HG02678 (cell line): ENCODE results near the gene CWC22.
A peak's percentile ranks its signal among the peaks of the same experiment; 100 is the strongest.
"Not testable (repeated sequence)": the region's sequence is repeated elsewhere in the genome, so short reads cannot be mapped to it uniquely, and the experiment has no call there.

Source experiments
- ATAC-seq: cut with Tn5 transposase; IDR thresholded peaks from one replicate; pipeline ENCODE4 v1.9.1; 2021; ENCODE audit warnings: mild to moderate bottlenecking, moderate library complexity; ENCODE audit not compliant: unreplicated experiment

Gene CWC22

DNA sequence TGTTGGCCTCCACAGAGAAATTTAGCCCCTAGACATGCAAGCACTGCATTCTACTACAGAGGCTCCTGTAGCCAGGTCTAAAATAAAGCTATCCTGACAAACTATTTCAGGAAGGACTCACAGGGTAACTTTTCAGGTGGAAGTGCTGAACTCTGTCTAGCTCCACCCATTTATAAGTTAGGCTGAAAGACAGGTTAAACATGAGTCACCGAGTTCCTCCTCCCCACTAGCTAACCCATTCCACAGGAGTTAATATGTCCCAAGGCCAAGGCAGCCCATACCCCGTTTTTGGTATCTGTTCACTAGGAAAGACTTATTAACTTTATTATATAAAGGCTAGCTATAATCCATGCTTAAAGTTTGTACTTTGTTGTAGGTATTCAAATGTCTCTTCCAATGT is 3.5 kb downstream of the CWC22 start:
- no peak for ATAC-seq

DNA sequence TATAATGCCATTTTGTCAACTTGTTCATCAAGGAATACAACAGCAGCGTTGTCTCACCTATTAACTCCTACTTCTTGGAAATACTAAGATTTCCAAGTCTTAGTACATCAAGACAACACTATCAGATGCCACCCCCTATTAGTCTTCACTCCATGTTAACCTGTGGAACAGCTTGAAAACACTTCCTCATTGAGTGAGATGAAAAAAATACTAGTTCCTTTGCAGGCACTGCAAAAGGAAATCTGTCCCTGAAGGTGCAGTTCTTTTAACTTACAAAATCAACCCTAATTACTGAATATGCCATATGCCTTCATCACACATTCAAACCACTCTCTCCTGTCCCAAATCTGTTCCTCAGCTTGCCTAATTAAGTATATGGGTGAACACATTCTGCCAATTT is 4.0 kb downstream of the CWC22 start:
- ATAC-seq, result no peak

DNA sequence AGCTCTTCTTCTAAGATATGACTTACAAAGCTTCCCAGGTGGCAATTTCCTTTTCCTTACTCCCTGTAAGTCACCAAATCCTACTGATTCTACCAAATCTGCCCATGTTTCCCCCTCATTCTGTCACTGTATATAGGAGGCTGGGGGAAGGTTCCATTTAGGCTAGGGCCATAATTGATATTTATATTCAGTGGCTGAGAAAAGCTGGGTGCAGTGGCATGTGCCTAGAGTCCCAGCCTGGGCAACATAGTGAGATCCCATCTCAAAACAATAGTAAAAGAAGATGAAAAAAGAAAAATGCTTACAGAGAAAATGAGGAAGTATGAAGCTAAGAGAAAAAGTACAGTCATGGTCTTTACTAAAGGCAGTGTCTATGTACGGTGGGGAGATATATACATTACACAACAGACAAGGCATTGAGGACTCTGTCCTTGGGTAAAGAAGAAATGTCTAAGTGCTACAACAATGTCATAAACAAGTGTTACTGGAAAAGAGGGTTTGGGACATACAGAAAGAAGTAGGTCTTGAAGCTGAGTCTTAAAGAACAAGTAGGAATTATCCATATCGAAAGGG is 4.8 kb downstream of the CWC22 start:
- no peak for ATAC-seq

DNA sequence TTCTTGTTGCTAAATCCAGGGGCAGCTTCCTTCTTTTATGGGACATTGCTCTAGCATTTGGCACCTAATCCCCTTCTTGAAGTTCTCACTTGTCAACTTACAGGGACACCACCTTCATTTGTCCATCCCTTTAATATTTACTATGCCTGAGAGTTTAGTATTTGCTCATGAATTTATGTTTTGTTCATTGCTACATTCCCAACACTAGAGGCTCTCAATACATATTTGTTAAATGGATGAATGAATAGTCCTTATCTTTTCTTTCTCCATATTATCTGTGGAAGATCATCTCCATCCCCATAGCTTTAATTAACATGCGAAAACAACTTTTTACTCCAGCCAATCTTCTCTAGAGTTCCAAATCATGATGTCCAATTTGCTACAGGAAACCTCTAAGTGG is 5.4 kb downstream of the CWC22 start:
- ATAC-seq, result no peak

DNA sequence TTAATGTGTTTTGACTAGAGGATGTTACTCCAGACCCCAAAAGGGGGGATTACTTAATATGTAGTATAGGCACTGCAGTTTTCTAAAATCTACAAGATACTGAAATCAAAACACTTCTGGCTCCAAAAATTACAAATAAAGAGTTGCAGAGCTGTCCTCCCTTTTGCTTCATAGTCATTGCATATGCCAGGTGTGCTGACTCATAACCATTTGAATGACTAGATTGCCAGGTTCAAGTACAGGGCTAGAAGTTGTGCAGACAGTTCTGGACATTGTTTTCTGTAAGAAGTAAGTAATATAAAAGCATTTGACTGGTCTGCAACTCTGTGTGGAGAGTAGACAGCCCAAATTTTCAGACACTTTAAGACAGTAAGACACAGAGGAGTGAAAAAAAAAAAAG is 6.7 kb downstream of the CWC22 start:
- ATAC-seq, result no peak

DNA sequence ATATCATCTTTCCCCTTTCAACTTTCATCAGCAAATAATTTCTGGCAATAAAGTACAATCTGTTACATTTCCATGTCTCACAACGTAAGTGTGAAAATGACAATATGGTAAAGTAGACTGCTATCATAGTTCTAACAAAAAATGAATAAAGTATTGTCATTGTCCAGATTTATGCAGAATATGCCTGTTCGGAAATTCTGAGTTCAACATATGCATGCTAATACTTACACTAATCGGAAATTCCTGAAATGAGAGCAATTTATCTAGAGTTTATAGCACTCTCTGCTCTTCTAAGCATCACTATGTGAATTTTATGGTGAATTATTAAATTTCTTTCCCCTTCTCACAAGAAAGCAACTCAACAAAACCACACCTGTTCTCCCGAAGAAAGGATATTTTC is 8.1 kb downstream of the CWC22 start:
- ATAC-seq, result no peak

DNA sequence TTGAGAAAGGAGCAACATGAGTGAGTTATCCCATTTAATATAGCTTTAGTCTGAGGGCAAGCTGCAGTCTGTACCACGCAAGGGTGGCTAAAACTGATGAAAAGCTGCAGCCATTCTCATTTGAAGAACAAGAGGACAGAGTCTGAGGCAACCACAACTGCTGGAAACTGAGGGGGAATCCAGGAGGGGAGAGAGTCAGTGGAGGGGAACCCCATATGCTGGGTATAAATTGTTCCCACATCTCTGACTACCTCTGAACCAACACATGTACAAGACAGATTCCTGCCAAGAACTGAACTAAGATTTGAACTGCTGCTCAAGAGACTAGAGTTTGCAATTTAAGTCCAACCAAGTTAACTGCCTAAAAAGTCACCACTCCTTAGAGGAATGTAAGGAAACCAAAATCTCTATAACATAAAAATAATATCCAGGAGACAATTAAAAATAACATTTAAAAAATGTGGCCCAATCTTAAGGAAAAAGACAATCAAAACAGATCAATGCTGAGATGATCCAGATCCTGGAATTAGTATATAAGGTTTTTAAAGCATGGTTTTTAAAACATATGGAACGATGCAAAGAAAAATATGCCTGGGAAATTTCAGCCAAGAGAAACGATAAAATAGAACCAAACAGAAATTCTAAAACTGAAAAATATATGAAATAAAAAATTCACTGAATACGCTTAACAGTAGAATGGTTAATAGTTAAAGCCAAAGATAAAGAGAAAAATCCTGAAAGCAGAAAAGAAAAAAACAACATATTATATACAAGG is 11.2 kb downstream of the CWC22 start:
- peak; percentile 73 for ATAC-seq

DNA sequence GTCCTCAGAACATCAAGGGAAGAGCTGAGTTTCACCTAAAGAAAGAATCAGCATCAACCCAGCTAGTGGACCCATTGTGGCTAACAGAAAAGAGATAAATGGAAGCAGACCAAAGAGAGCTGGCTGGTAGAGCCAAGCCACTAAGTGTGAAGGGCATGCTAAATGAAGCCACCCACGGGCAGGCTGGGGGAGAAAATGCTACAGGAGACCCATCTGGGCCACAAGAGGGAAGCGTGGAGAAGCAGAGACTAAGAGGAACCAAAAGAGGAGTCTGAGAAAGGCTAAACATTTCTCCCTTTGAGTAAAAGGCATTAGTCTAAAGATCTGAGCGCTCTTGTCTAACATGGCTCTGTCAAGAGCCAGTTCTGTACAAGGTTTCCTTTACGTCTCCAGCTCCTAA is 15.8 kb downstream of the CWC22 start:
- peak; percentile 43 for ATAC-seq

DNA sequence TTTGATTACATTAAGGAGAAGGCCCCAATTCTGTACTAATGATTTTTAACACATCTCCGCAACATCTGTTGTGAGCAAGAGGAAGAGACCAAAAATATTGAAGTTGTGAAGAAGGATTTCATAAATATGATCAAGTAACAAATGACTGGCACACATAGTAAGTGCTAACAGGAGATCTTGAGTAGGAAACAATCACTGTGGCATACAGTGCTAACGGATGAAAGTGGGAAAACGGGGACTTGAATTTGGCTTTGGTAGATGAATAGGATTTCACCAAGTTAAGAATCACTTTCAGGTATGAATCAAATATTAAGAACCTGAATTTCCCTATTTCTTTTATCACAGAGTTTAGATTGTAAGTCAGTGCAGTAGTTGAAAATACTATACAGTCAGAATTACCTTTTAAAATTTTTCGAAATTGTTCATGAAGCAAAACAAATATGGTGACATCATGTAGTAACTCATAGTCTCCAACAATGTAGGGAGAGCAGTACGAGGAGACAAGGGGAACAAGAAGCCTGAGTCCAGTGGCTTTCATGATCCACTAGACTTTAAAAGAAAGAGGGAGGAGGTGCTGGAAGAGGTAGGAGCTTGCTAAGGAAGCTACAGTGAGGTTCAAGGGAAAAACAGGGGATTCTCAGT is 16.3 kb downstream of the CWC22 start:
- ATAC-seq, result no peak

DNA sequence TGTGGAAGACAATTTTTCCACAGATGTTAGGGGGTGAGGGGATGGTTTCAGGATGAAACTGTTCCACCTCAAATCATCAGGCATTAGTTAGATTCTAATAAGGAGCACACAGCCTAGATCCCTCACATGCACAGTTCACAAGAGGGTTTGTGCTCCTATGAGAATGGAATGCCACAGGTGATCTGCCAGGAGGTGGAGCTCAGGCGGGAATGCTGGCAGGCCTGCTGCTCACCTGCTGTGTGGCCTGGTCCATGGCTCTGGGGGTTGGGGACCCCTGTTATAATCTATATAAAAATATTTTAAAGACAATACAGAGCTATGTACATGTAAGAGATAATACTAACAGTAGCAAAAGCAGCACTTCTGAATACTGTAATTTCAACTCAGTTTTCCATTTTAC is 19.2 kb downstream of the CWC22 start:
- ATAC-seq, result no peak

DNA sequence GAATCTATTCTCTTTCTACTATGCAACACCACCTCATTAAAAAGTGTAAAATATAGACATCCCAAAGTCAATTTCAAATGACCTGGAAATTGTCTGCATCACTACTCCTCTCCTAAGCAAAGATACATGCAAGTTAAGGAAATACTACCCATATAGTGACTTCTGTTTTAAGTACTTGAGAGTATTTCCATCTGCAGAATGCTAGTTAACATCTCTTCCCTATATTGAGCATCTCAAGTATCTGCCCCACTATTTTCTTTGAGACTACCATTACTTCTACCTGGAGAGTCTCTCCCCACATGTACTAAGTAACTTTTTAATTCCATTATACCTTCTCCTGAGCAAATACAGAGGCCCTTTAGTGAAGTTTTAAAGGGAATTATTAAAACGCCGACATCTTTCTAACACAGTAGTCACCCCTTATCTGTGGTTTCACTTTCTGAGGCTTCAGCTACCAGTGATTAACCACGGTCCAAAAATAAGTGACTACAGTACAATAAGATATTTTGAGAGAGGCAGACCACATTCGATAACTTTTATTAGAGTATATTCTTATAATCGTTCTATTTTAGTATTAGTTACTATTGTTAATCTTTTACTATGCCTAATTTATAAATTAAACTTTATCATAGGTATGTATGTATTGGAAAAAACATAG is 21.8 kb downstream of the CWC22 start:
- peak; percentile 97 for ATAC-seq

DNA sequence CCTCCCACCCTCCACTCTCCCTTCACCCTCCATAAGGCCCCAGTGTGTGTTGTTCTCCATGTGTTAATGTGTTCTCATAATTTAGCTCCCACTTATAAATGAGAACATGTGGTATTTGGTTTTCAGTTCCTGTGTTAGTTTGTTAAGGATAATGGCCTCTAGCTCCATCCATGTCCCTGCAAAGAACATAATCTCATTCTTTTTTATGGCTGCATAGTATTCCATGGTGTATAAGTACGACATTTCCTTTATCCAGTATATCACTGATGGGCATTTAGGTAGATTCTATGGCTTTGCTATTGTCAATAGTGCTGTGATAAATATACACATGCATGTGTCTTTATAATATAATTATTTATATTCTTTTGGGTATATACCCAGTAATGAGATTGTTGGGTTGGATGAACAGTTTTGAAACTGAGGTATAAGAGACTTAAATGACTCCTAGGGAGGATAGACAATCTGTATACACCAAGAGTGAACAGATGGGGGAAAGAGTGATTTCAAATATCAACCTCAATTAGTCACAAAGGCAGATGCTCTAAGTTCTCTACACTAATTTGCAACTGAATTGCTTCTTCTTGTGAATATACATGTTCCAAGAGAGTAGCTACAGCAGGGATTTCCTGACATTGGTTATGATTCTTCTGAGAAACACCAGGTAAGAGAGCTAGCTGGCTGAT is 23.7 kb downstream of the CWC22 start:
- no peak for ATAC-seq

DNA sequence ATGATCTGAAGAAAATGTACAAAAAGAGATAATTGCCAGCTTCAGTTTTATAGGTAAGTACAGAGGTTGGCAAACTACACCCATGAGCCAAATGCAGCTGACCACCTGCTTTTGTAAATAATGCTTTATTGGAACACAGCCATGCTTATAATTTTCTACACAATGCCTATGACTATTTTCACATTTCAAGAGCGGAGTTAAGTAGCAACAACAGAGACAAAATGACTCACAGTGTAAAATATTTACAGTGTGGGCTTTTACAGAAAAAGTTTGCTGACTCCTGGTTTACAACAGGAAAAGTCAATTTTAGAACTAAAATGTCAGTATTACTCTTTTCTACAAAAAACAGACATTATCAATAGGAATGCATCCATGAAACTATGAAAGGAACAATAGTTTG is 26.0 kb downstream of the CWC22 start:
- ATAC-seq, result no peak

DNA sequence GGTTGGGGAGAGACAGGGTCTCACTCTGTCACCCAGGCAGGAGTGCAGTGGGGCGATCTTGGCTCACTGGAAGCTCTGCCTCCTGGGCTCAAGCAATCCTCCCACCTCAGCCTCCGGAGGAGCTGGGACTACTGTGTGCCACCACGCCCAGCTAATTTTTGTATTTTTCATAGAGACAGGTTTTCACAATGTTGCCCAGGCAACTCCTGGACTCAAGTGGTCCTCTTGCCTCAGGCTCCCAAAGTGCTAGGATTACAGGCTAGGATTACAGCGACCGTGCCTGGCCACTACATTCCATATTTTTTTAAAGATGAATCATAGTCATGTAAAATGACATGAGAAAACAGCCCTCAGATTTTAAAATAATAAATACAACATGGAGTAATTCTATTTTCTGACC is 32.3 kb downstream of the CWC22 start:
- no peak for ATAC-seq

DNA sequence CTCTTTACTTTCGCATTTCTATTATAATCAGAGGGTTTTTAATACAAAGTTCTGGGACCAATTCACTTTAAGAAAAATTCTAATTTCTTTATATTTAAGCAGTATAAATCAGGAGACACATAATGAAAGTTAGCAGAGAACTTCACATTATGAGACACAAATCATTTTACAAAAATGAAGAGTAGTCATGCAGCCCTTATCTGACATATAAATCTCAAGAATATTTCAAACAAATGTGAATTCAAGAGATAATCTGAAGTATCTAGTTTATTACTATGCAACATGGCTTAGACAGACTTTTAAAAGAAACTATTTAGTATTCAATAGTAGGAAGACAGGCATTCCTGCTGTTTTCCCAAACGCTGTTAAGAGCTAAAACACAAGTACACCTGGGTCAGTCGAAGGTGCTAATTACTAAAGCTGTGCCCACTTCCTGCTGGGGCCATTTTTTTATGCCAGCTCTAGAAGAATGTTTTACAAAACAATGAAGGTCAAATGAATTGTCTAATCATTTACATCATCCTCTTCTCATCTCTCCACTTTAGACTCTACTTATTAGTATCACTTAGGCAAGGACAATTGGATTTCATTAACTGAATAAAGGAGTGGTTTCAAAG is 40.2 kb downstream of the CWC22 start:
- no peak for ATAC-seq

DNA sequence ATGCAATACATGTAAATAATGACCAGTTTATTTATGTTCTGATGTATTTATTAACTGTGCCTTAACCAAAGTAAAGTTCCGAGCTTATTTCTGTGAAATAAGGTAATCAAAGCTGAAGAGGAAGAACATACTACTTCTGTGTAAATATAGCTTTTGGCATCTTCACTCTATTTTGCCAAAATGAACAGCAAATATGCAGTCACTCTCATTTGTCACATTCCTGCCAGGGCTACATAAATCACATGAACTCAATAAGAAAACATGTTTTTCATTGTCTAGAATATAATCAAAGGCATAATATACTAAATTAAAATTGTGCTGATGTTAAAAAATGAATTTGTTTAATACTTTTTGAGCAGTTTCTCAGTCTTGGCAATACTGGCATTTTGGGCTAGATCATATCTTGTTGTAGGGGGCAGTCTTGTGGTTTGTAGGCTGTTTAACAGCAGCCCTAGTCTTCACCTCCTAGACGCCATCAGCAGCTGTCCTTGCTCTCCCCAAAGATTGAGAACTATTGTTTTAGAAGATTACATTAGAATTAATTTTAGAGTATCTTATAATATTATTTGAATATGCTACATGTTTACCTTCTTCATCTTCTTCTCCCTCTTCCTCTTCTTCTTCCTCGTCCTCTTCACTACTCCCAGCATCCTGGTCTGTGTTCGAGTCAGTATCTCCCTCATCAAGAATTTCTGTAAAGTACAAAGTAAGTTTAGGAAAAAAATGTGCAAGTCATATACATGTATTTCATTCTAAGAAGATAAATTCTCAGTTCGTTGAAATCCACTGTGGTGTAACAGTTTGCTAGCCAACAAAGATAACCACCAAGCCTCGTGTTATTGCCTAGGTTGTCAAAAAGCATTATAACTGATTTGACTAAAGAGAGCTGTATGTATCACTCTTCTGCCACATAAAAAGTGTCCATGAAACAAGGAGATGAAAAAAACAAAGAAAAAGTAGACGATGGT is 41.5 kb downstream of the CWC22 start:
- ATAC-seq, result no peak

DNA sequence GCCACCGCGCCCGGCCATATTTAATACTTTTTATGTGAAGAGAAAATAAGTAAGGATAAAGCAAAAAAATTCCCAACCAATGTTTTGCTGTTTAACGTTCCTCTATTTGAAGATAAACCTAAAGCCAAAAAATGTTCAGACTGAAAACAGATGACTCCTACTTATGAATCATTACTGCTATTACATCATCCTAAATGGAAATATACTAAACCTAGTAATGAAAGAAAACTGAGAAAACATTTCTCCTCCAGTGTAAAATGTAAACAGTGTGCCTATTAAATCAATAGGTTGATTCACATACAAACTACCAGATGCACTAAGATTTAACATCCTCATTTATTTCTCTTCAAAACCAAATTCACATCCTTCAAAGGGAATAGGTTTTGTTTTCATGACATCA is 43.5 kb downstream of the CWC22 start:
- ATAC-seq, result no peak

DNA sequence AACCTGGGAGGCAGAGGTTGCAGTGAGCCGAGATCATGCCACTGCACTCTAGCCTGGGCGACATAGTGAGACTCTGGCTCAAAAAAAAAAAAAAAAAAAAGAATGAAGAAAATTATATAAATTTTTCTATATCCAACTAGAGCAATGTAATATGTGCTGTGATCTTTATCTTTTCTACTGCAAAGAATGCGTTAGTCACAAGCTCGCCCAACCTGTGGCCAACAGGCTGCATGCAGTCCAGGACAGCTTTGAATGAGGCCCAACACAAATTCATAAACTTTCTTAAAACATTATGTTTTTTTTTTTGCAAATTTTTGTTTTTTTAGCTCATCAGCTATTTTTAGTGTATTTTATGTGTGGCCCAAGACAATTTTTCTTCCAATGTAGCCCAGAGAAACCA is 48.8 kb downstream of the CWC22 start:
- not testable (repeated sequence) for ATAC-seq

DNA sequence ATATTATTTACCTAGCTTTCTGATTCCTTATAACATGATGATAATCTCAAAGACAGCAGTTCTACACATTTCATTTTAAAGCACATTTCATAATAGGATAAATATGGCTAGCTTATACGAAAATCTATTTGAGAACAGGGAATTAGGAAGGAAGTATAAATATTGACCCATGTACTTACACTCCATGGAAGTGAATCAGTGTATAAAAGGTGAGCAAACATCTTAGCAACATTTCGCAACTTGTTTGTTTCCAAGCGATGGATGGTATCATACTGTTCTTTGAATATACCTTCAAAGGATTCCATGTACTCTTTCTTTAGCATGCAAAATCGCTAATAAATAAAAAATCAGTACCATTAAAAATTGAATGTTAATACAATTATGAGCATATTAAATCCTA is 53.1 kb downstream of the CWC22 start:
- no peak for ATAC-seq

DNA sequence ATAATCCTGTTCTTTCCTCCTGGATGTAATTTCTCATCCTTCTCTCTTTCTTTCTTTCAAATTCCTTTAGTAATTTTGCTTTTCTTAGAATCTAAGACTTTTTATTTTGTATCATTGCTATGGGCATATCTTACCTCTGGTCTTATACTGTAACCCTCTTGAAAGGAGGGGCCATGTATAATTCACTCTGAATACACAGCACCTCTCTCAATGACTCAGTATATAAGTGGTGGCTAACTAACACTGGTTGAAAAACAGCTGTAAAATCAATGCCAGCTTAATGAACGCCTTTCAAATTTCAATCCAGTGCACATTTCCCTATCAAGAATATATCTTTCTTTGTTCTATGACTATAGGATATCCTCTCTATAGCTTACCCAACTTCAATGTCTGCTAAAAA is 53.7 kb downstream of the CWC22 start:
- ATAC-seq, result no peak
